ENCODE measurements around the gene C9orf57.

Gene C9orf57

GRCh38 chr9:72065076-72065475, 4.7 kb upstream of the C9orf57 start:
- Histone ChIP-seq H3K36me3 (no peaks in the 10 kb centered on the region), H3K9me3 (ENCODE audit: severe bottlenecking) (no peaks in the 10 kb centered on the region), H3K27me3 (ENCODE audit: insufficient read depth, low read depth, severe bottlenecking) (no peaks in the 10 kb centered on the region), H3K27ac (no peak overlapping the region), H3K4me3 (ENCODE audit: low read depth, low read length) (no peak overlapping the region)
- no peak for TF ChIP-seq CTCF (IDR thresholded peaks at IDR 0.05; ENCODE audit: low read depth, low read length)
- DNase-seq, result no peak

GRCh38 chr9:72052122-72052521, 8.3 kb downstream of the C9orf57 start:
- Histone ChIP-seq H3K27ac (no peak overlapping the region), H3K4me3 (ENCODE audit: low read depth, low read length) (no peak overlapping the region), H3K27me3 (ENCODE audit: insufficient read depth, low read depth, severe bottlenecking) (no peaks in the 10 kb centered on the region), H3K36me3 (no peaks in the 10 kb centered on the region), H3K9me3 (ENCODE audit: severe bottlenecking) (no peaks in the 10 kb centered on the region)
- no peak for TF ChIP-seq CTCF (IDR thresholded peaks at IDR 0.05; ENCODE audit: low read depth, low read length)
- no peak for DNase-seq

GRCh38 chr9:72048850-72049249, 11.6 kb downstream of the C9orf57 start:
- Histone ChIP-seq H3K36me3 (no peaks in the 10 kb centered on the region), H3K27me3 (ENCODE audit: insufficient read depth, low read depth, severe bottlenecking) (no peaks in the 10 kb centered on the region)
- no peak for TF ChIP-seq CTCF (IDR thresholded peaks at IDR 0.05; ENCODE audit: low read depth, low read length)

GRCh38 chr9:72046630-72047456, 13.6 kb downstream of the C9orf57 start:
- DNase-seq, result no peak
- TF ChIP-seq CTCF (IDR thresholded peaks at IDR 0.05; ENCODE audit: low read depth, low read length), result no peak
- no peaks in the 10 kb centered on the region for H3K27me3 ChIP-seq (ENCODE audit: insufficient read depth, low read depth, severe bottlenecking)
- no peaks in the 10 kb centered on the region for H3K36me3 ChIP-seq
- H3K27ac ChIP-seq, result no peak overlapping the region
- no peak overlapping the region for H3K4me3 ChIP-seq (ENCODE audit: low read depth, low read length)
- H3K9me3 ChIP-seq (ENCODE audit: severe bottlenecking), result no peaks in the 10 kb centered on the region

More at GRCh38 chr9:72048850-72049249, 11.6 kb downstream of the C9orf57 start:
- Histone ChIP-seq H3K4me3 (ENCODE audit: low read depth, low read length) (no peak overlapping the region), H3K9me3 (ENCODE audit: severe bottlenecking) (no peaks in the 10 kb centered on the region), H3K27ac (no peak overlapping the region)
- DNase-seq, result no peak

GRCh38 chr9:72044095-72044494, 16.3 kb downstream of the C9orf57 start:
- H3K36me3 ChIP-seq, result no peaks in the 10 kb centered on the region
- no peak for TF ChIP-seq CTCF (IDR thresholded peaks at IDR 0.05; ENCODE audit: low read depth, low read length)

GRCh38 chr9:72043576-72043975, 16.8 kb downstream of the C9orf57 start:
- Histone ChIP-seq H3K4me3 (ENCODE audit: low read depth, low read length) (no peak overlapping the region), H3K27me3 (ENCODE audit: insufficient read depth, low read depth, severe bottlenecking) (no peaks in the 10 kb centered on the region), H3K9me3 (ENCODE audit: severe bottlenecking) (no peaks in the 10 kb centered on the region), H3K36me3 (no peaks in the 10 kb centered on the region), H3K27ac (no peak overlapping the region)
- DNase-seq, result no peak
- no peak for TF ChIP-seq CTCF (IDR thresholded peaks at IDR 0.05; ENCODE audit: low read depth, low read length)

More at GRCh38 chr9:72044095-72044494, 16.3 kb downstream of the C9orf57 start:
- no peaks in the 10 kb centered on the region for H3K9me3 ChIP-seq (ENCODE audit: severe bottlenecking)
- no peaks in the 10 kb centered on the region for H3K27me3 ChIP-seq (ENCODE audit: insufficient read depth, low read depth, severe bottlenecking)
- H3K4me3 ChIP-seq (ENCODE audit: low read depth, low read length), result no peak overlapping the region
- no peak for DNase-seq
- H3K27ac ChIP-seq, result no peak overlapping the region
